Endothelial cell of umbilical vein (primary cell): ENCODE results near the gene PI4KA. TPM values are rescaled to one million over a fixed set of nuclear protein-coding genes. Genes with fewer than 3 reads are reported as not detected.

ENCODE experiments used
- BruUV-seq: library from RNA; stranded (reverse); fragments of 400-500 nt; replicated peaks from 2 replicates; lab custom pipeline; 2021; lab: Mats Ljungman, UMichigan
- CTCF ChIA-PET: fragments of 300-600, 350-600 bp; sonication (Branson Sonifier 250); formaldehyde crosslinking; loops from one replicate; lab custom pipeline; 2021; ENCODE audit warnings: antibody characterized with exemption, inconsistent platforms; lab: Charles Lee
- POLR2A ChIA-PET: fragments of 300-600, 350-600 bp; sonication (Branson Sonifier 250); formaldehyde crosslinking; loops from one replicate; lab custom pipeline; 2021; ENCODE audit warnings: antibody characterized with exemption, inconsistent platforms; lab: Charles Lee
- DNase-seq: peaks from one replicate; pipeline ENCODE4 v3.0.0-alpha.2; 2011; ENCODE audit warnings: low read depth, low spot score
- FAIRE-seq: peaks from 2 replicates; lab custom pipeline; 2011; peaks lifted over from hg19 to GRCh38; lab: Jason Lieb, UNC
- H2AFZ ChIP-seq: 2 replicates; pipeline ENCODE4 v1.6.0; 2012; ENCODE audit warnings: low read depth, low read length, control low read depth, inconsistent platforms
- H3K27ac ChIP-seq: 2 replicates; pipeline ENCODE4 v1.5.1; 2011; ENCODE audit warnings: low read depth, mild to moderate bottlenecking, control low read depth, low read length, moderate library complexity; ENCODE audit not compliant: insufficient read depth
- H3K27me3 ChIP-seq, 2 experiments: 2 replicates each; pipeline versions ENCODE4 v1.6.0 to v1.6.1; 2011; ENCODE audit warnings: low read length in 2 of 2, mixed read lengths in 1 of 2; ENCODE audit not compliant: control insufficient read depth in 2 of 2, insufficient read depth in 2 of 2
- H3K36me3 ChIP-seq, 2 experiments: 2 replicates in 1 of 2; 3 replicates in 1 of 2; pipeline ENCODE4 v1.5.1; 2011; ENCODE audit warnings: low read length in 2 of 2, mild to moderate bottlenecking in 1 of 2, moderate library complexity in 1 of 2; ENCODE audit not compliant: control insufficient read depth in 2 of 2, insufficient read depth in 2 of 2; ENCODE audit errors: extremely low read depth in 1 of 2
- H3K4me1 ChIP-seq: 3 replicates; pipeline ENCODE4 v1.5.1; 2011; ENCODE audit warnings: mild to moderate bottlenecking, low read length; ENCODE audit not compliant: control insufficient read depth, insufficient read depth; ENCODE audit errors: extremely low read depth
- H3K4me2 ChIP-seq: 2 replicates; pipeline ENCODE4 v1.6.1; 2011; ENCODE audit warnings: low read length, control low read depth, mixed read lengths; ENCODE audit not compliant: insufficient read depth
- H3K4me3 ChIP-seq, 3 experiments: fragments of 200-600 bp in 1 of 3; sonication (generic), shearing (Covaris generic) in 1 of 3; replicated peaks in 1 of 3; 2 replicates each; pipeline ENCODE4 v1.5.1; 2011 to 2016; ENCODE audit warnings: control low read depth in 3 of 3, low read length in 3 of 3, mild to moderate bottlenecking in 2 of 3, inconsistent platforms in 1 of 3, low read depth in 1 of 3, moderate library complexity in 1 of 3; ENCODE audit not compliant: insufficient read depth in 1 of 3
- H3K79me2 ChIP-seq: 2 replicates; pipeline ENCODE4 v1.6.0; 2012; ENCODE audit warnings: low read length, inconsistent platforms; ENCODE audit not compliant: control insufficient read depth, insufficient read depth
- H3K9ac ChIP-seq: replicated peaks from 2 replicates; pipeline ENCODE3; 2011; ENCODE audit warnings: low read length, control low read depth; ENCODE audit not compliant: insufficient read depth; ENCODE audit errors: extremely low read depth
- H3K9me1 ChIP-seq: replicated peaks from 3 replicates; pipeline ENCODE4 v1.6.0; 2011; ENCODE audit warnings: mild to moderate bottlenecking, low read length; ENCODE audit not compliant: control insufficient read depth, insufficient read depth; ENCODE audit errors: extremely low read depth
- H3K9me3 ChIP-seq: replicated peaks from 2 replicates; pipeline ENCODE4 v1.5.1; 2012; ENCODE audit warnings: low read length, inconsistent platforms; ENCODE audit not compliant: control insufficient read depth, insufficient read depth
- H4K20me1 ChIP-seq: replicated peaks from 2 replicates; pipeline ENCODE3; 2011; ENCODE audit warnings: mild to moderate bottlenecking, low read length; ENCODE audit not compliant: control insufficient read depth, insufficient read depth; ENCODE audit errors: extremely low read depth
- CTCF ChIP-seq, 2 donors: IDR thresholded peaks; 1 replicate in 1 of 2; 2 replicates in 1 of 2; pipeline ENCODE4 v1.5.1; 2011; ENCODE audit warnings: low read length in 2 of 2, mild to moderate bottlenecking in 2 of 2, moderate library complexity in 2 of 2, control low read depth in 1 of 2, inconsistent platforms in 1 of 2, low read depth in 1 of 2; ENCODE audit not compliant: insufficient read depth in 1 of 2; ENCODE audit errors: extremely low read depth in 1 of 2
- EZH2 ChIP-seq: IDR thresholded peaks from 2 replicates; pipeline ENCODE4 v1.6.1; 2012; ENCODE audit warnings: borderline replicate concordance, low read depth, mild to moderate bottlenecking, moderate library complexity, low read length, inconsistent platforms; ENCODE audit not compliant: severe bottlenecking
- FOS ChIP-seq: IDR thresholded peaks from 2 replicates; pipeline ENCODE4 v1.6.1; 2011; ENCODE audit warnings: mild to moderate bottlenecking, low read length, moderate library complexity, borderline replicate concordance; ENCODE audit not compliant: insufficient read depth
- GATA2 ChIP-seq: IDR thresholded peaks from 2 replicates; pipeline ENCODE4 v1.7.0; 2011; ENCODE audit warnings: low read depth, mild to moderate bottlenecking, moderate library complexity, mixed read lengths, low read length; ENCODE audit not compliant: insufficient read length, insufficient read depth
- JUN ChIP-seq: IDR thresholded peaks from 2 replicates; pipeline ENCODE4 v1.6.1; 2011; ENCODE audit warnings: borderline replicate concordance, low read depth; ENCODE audit not compliant: insufficient read length, insufficient read depth
- MAX ChIP-seq: IDR thresholded peaks from 2 replicates; pipeline ENCODE4 v1.6.1; 2011; ENCODE audit not compliant: insufficient read depth, insufficient read length
- MYC ChIP-seq: IDR thresholded peaks from one replicate; pipeline ENCODE4 v1.6.1; 2011; ENCODE audit warnings: mild to moderate bottlenecking, low read depth, low read length
- POLR2A ChIP-seq: IDR thresholded peaks from 2 replicates; pipeline ENCODE4 v1.6.1; 2012; ENCODE audit warnings: low read depth, mild to moderate bottlenecking, control low read depth, low read length
- POLR2AphosphoS5 ChIP-seq: IDR thresholded peaks from 2 replicates; pipeline ENCODE4 v1.6.1; 2012; ENCODE audit warnings: low read depth, mild to moderate bottlenecking, control low read depth, low read length, moderate library complexity; ENCODE audit not compliant: insufficient read depth
- dilution Hi-C: fragments of 300-500 bp; cut with MboI; formaldehyde crosslinking; loops from one replicate; pipeline ENCODE4 v1.15.0; 2019; ENCODE audit warnings: low sequenced_read_pairs; ENCODE audit not compliant: extremely low pct_ligation_motif_present
- intact Hi-C: fragments of 100-400 bp; cut with micrococcal nuclease; formaldehyde crosslinking; loops from one replicate; pipeline ENCODE4 v1.10.0; 2022
- polyA plus RNA-seq, 4 experiments: library from polyadenylated mRNA; depleted of rRNA in 3 of 4; stranded (reverse) in 3 of 4; unstranded in 1 of 4; fragments of >200 nt; gene quantifications; 2 replicates each; pipeline versions ENCODE4 v1.2.1 to v1.2.3, GENCODE V29; 2011 to 2012; ENCODE audit warnings: missing spikeins in 1 of 4
- total RNA-seq: library from RNA; stranded (reverse); gene quantifications from 2 replicates; pipeline ENCODE4 v1.2.3, GENCODE V29; 2021

Gene PI4KA
- total and polyA plus RNA-seq, 2 donors (not counting 3 experiments of a cell fraction or from before 2014, with no cell fraction given) = 28.9 to 56.4 TPM

- no peak for TF ChIP-seq POLR2A
- TF ChIP-seq FOS = no peak
- no peak for TF ChIP-seq POLR2AphosphoS5
- TF ChIP-seq JUN = no peak
- no peak for TF ChIP-seq EZH2
- TF ChIP-seq GATA2 = no peak
- no peak for TF ChIP-seq MYC
- no peak for TF ChIP-seq MAX
- TF ChIP-seq CTCF (IDR thresholded peaks at IDR 0.05; ENCODE audit: extremely low read depth in 1 of 2, insufficient read depth in 1 of 2, low read depth in 1 of 2, low read length in 2 of 2) = no peak
- no peak overlapping the region for H3K9ac ChIP-seq
- intact Hi-C loops = no loop called here
- H3K36me3 ChIP-seq = peaks cover 8 to 21% of the 10 kb centered on the region in 2 experiments
- H3K4me3 ChIP-seq = no peak overlapping the region
- no peaks in the 10 kb centered on the region for H3K4me1 ChIP-seq
- H3K9me1 ChIP-seq = no peaks in the 10 kb centered on the region
- H3K27ac ChIP-seq = no peak overlapping the region
- H3K79me2 ChIP-seq = no peaks in the 10 kb centered on the region
- no peak overlapping the region for H2AFZ ChIP-seq
- no peaks in the 10 kb centered on the region for H3K27me3 ChIP-seq
- dilution Hi-C loops = no loop called here
- no peak for FAIRE-seq
- ChIA-PET POLR2A (no interaction called here), CTCF (interaction anchor here (1.2 to 2.0 kb wide), 3 partner anchors 8 to 15 kb away, joined by 4 to 23 read pairs (median 9); no protein-coding TSS in a partner anchor)
- BruUV-seq = no TSS peak
- DNase-seq = no peak
- no peaks in the 10 kb centered on the region for H4K20me1 ChIP-seq
- no peaks in the 10 kb centered on the region for H3K9me3 ChIP-seq
- H3K4me2 ChIP-seq = no peak overlapping the region
Observed at GRCh38 chr22:20792221-20792965, 66.2 kb downstream of the PI4KA start.
